Hepatocyte (in vitro differentiated cells): ENCODE results near the gene SCD5. TPM values are rescaled to one million over a fixed set of nuclear protein-coding genes. Genes with fewer than 3 reads are reported as not detected.
A peak's percentile ranks its signal among the peaks of the same experiment; 100 is the strongest.

Experiments
- DNase-seq: peaks from one replicate; pipeline ENCODE4 v3.0.0-alpha.2; 2016; ENCODE audit warnings: low spot score
- H2AFZ ChIP-seq: fragments of 200-600 bp; sonication (generic); 2 replicates; pipeline ENCODE4 v1.6.0; 2016; ENCODE audit warnings: antibody characterized with exemption, mild to moderate bottlenecking
- H3K27ac ChIP-seq: fragments of 200-600 bp; sonication (generic); 2 replicates; pipeline ENCODE4 v1.5.1; 2016; ENCODE audit warnings: mild to moderate bottlenecking
- H3K27me3 ChIP-seq: fragments of 200-600 bp; sonication (generic); 2 replicates; pipeline ENCODE4 v1.6.1; 2016
- H3K36me3 ChIP-seq: fragments of 200-600 bp; sonication (generic); replicated peaks from 2 replicates; pipeline ENCODE4 v1.5.1; 2016; ENCODE audit warnings: low read depth; ENCODE audit not compliant: insufficient read depth
- H3K4me1 ChIP-seq: fragments of 200-600 bp; sonication (generic); 2 replicates; pipeline ENCODE4 v1.5.1; 2016; ENCODE audit warnings: mild to moderate bottlenecking, moderate library complexity; ENCODE audit not compliant: insufficient read depth
- H3K4me2 ChIP-seq: fragments of 200-600 bp; sonication (generic); 2 replicates; pipeline ENCODE4 v1.6.0; 2016
- H3K4me3 ChIP-seq: fragments of 200-600 bp; sonication (generic); 2 replicates; pipeline ENCODE4 v1.5.1; 2016; ENCODE audit warnings: mild to moderate bottlenecking
- H3K79me2 ChIP-seq: fragments of 200-600 bp; sonication (generic); 2 replicates; pipeline ENCODE4 v1.6.0; 2017; ENCODE audit warnings: mild to moderate bottlenecking
- H3K9me2 ChIP-seq: fragments of 200-600 bp; sonication (generic); replicated peaks from 2 replicates; pipeline ENCODE4 v1.6.0; 2017; ENCODE audit warnings: mild to moderate bottlenecking; ENCODE audit not compliant: insufficient read depth
- H3K9me3 ChIP-seq: fragments of 200-600 bp; sonication (generic); 2 replicates; pipeline ENCODE4 v1.5.1; 2016; ENCODE audit warnings: low read depth, mild to moderate bottlenecking
- H4K20me1 ChIP-seq: fragments of 200-600 bp; sonication (generic); 2 replicates; pipeline ENCODE4 v1.6.0; 2016; ENCODE audit warnings: mild to moderate bottlenecking; ENCODE audit not compliant: insufficient read depth, poor library complexity, severe bottlenecking
- CTCF ChIP-seq: fragments of 200-600 bp; sonication (generic); IDR thresholded peaks from 2 replicates; pipeline ENCODE4 v1.5.1; 2016; ENCODE audit warnings: antibody characterized with exemption, mild to moderate bottlenecking; ENCODE audit not compliant: poor library complexity
- EZH2 ChIP-seq: fragments of 200-600 bp; sonication (generic); IDR thresholded peaks from 2 replicates; pipeline ENCODE4 v1.6.1; 2016; ENCODE audit warnings: antibody characterized with exemption, mild to moderate bottlenecking, borderline replicate concordance
- EZH2phosphoT487 ChIP-seq: fragments of 200-600 bp; sonication (generic); IDR thresholded peaks from one replicate; pipeline ENCODE4 v1.6.1; 2018; ENCODE audit warnings: antibody characterized with exemption, mild to moderate bottlenecking, low read depth, moderate library complexity; ENCODE audit not compliant: unreplicated experiment, severe bottlenecking
- WGBS: methylation state at CpG from one replicate; pipeline ENCODE4 v1.1.6; 2016; ENCODE audit warnings: low lambda C conversion rate; ENCODE audit errors: missing lambda C conversion rate; 5-methylcytosine and 5-hydroxymethylcytosine counted together
- polyA plus RNA-seq: library from polyadenylated mRNA; unstranded; fragments of >200 nt; fragmentation: Nextera tagmentation; extraction: Ambion mirVana; gene quantifications from 2 replicates; pipeline ENCODE4 v1.2.1, GENCODE V29; 2016
- total RNA-seq: library from RNA; depleted of rRNA; stranded (reverse); fragments of >200 nt; gene quantifications from 2 replicates; pipeline ENCODE4 v1.2.3, GENCODE V29; 2014

SCD5 gene
- total and polyA plus RNA-seq, 2 experiments from 2014 or later = 6.4 to 19.2 TPM

- 23% methylated on average over 6 of the region's 6 CpGs for WGBS
- peak overlapping the region; percentile 9 for H3K4me2 ChIP-seq
- no peaks in the 10 kb centered on the region for H3K4me1 ChIP-seq
- no peaks in the 10 kb centered on the region for H3K36me3 ChIP-seq
- H3K9me2 ChIP-seq = no peaks in the 10 kb centered on the region
- H3K27me3 ChIP-seq = no peaks in the 10 kb centered on the region
- no peaks in the 10 kb centered on the region for H4K20me1 ChIP-seq
- H3K27ac ChIP-seq = peak overlapping the region; percentile 19
- no peak overlapping the region for H2AFZ ChIP-seq
- H3K9me3 ChIP-seq = no peaks in the 10 kb centered on the region
- H3K79me2 ChIP-seq = no peaks in the 10 kb centered on the region
- H3K4me3 ChIP-seq = no peak overlapping the region
- DNase-seq = no peak
- TF ChIP-seq EZH2phosphoT487 (no peak), EZH2 (no peak), CTCF (no peak)
Measured at GRCh38 chr4:82811838-82812341, 13.3 kb upstream of the SCD5 start.

GRCh38 chr4:82811392-82811791 is 12.8 kb upstream of the SCD5 start:
- DNase-seq = no peak
- no peaks in the 10 kb centered on the region for H3K79me2 ChIP-seq

GRCh38 chr4:82810176-82810575 is 11.6 kb upstream of the SCD5 start:
- Histone ChIP-seq H3K27me3 (no peaks in the 10 kb centered on the region), H3K27ac (no peak overlapping the region), H2AFZ (no peak overlapping the region), H4K20me1 (no peaks in the 10 kb centered on the region), H3K4me3 (no peak overlapping the region), H3K36me3 (no peaks in the 10 kb centered on the region), H3K9me2 (no peaks in the 10 kb centered on the region), H3K4me1 (no peaks in the 10 kb centered on the region), H3K79me2 (no peaks in the 10 kb centered on the region), H3K9me3 (no peaks in the 10 kb centered on the region), H3K4me2 (no peak overlapping the region)
- 75% methylated on average over 4 of the region's 4 CpGs for WGBS
- TF ChIP-seq CTCF (no peak), EZH2phosphoT487 (no peak), EZH2 (no peak)
- DNase-seq = no peak

More at GRCh38 chr4:82811392-82811791, 12.8 kb upstream of the SCD5 start:
- H3K4me2 ChIP-seq = no peak overlapping the region
- no peak overlapping the region for H2AFZ ChIP-seq
- H3K9me3 ChIP-seq = no peaks in the 10 kb centered on the region
- no peaks in the 10 kb centered on the region for H4K20me1 ChIP-seq
- WGBS = 29% methylated on average over 1 of the region's 1 CpG
- H3K4me1 ChIP-seq = no peaks in the 10 kb centered on the region
- no peaks in the 10 kb centered on the region for H3K36me3 ChIP-seq
- no peaks in the 10 kb centered on the region for H3K9me2 ChIP-seq
- H3K4me3 ChIP-seq = no peak overlapping the region
- H3K27me3 ChIP-seq = no peaks in the 10 kb centered on the region
- TF ChIP-seq EZH2phosphoT487 (no peak), CTCF (no peak), EZH2 (no peak)
- no peak overlapping the region for H3K27ac ChIP-seq

- Histone ChIP-seq H3K36me3 (no peaks in the 10 kb centered on the region), H3K9me2 (no peaks in the 10 kb centered on the region), H3K27ac (no peak overlapping the region), H3K4me3 (no peak overlapping the region), H3K9me3 (no peaks in the 10 kb centered on the region), H4K20me1 (no peaks in the 10 kb centered on the region), H2AFZ (no peak overlapping the region), H3K4me1 (no peaks in the 10 kb centered on the region), H3K27me3 (no peaks in the 10 kb centered on the region), H3K4me2 (no peak overlapping the region), H3K79me2 (no peaks in the 10 kb centered on the region)
- TF ChIP-seq CTCF (no peak), EZH2phosphoT487 (no peak), EZH2 (no peak)
- DNase-seq = no peak
Measured at GRCh38 chr4:82809619-82810018, 11.0 kb upstream of the SCD5 start.
